GM21576 (cell line): ENCODE data around the gene HNF1A.

Experiments
- ATAC-seq: cut with Tn5 transposase; IDR thresholded peaks from one replicate; pipeline ENCODE4 v1.9.1; 2021; ENCODE audit warnings: mild to moderate bottlenecking, moderate library complexity; ENCODE audit not compliant: unreplicated experiment

Gene HNF1A

GRCh38 chr12:121008347-121009098 lies 30.2 kb downstream of the HNF1A start:
- ATAC-seq: no peak

GRCh38 chr12:121009741-121010140 lies 31.4 kb downstream of the HNF1A start:
- no peak for ATAC-seq

GRCh38 chr12:121010860-121011259 lies 32.5 kb downstream of the HNF1A start:
- ATAC-seq: no peak

DNA sequence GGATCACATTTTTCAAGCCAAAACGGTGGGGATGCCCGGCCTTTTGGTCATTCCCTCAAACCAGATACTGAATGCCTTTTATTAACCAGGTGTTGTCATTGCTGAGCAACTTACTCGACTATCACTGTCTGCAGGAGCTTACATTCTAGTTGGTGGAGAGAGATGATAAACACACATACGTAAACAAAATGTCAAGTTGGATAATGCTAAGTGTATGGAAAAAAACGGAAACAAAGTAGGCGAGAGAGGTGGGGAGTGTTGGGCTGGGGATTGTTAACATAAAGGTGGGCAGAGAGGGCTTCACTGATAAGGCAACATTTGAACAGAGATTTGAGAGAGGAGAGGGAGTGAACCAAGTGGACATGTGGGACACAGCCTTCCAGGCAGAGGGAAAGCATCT lies 33.5 kb downstream of the HNF1A start:
- no peak for ATAC-seq

DNA sequence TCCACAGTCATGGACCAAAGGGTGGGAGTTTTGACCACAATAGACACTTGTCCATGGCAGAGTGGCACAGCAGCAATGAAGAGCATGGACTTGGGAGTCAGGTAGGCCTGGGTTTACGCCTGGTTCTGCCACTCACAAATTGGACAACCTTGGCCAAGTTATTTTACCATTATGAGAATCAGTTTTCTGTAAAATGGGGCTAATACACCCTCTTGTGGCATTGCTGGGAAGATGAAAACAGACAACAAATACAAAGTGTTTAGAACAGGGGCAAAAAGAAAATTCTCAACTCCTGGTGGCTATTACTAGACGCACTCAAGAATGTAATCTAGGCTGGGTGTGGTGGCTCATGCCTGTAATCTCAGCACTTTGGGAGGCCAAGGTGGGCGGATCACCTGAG lies 35.4 kb downstream of the HNF1A start:
- no peak for ATAC-seq

- peak; percentile 96 for ATAC-seq
Observed at GRCh38 chr12:121015825-121016766, 37.8 kb downstream of the HNF1A start, which contains the start of gene C12orf43. C12orf43 (minus strand) TSS chr12:121016487; CDS start chr12:121016474, 13 bp downstream.

- no peak for ATAC-seq
Observed at GRCh38 chr12:121017966-121018491, 39.7 kb downstream of the HNF1A start.

GRCh38 chr12:121018860-121019617 lies 40.7 kb downstream of the HNF1A start:
- ATAC-seq: no peak

DNA sequence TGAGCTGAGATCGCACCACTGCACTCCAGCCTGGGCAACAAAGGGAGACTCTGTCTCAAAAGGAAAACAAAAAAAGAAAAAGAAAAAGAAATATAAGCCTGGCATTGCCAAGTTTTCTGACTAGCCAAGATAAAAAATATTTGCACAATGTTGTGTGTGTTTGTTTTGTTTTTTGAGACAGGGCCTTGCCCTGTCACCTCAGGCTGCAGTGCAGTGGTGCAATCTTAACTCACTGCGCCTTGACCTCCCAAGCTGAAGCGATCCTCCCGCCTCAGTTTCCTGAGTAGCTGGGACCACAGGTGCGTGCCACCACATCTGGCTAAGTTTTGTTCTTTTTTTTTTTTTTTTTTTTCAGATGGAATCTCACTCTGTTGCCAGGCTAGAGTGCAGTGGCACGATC lies 43.4 kb downstream of the HNF1A start:
- ATAC-seq: no peak

DNA sequence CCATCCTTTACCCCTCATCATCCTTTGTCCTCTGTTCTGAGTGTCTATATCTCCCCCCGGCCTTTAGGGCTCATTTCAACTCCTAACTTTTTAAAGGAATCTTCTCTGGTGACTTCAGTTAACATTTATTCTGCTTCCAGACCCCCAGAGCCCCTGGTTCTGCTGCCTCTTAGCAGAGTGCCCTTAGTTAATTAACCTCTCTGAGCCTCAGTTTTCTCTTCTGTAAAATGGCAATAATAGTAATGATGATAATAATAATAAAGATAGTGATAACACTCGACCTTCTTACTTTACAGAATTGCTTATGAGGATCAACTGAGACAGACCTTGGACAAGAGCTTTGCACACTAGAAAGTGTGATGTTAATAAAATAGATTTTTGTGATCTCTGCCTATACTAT lies 44.4 kb downstream of the HNF1A start:
- no peak for ATAC-seq

GRCh38 chr12:121023799-121024198 lies 45.5 kb downstream of the HNF1A start:
- no peak for ATAC-seq

DNA sequence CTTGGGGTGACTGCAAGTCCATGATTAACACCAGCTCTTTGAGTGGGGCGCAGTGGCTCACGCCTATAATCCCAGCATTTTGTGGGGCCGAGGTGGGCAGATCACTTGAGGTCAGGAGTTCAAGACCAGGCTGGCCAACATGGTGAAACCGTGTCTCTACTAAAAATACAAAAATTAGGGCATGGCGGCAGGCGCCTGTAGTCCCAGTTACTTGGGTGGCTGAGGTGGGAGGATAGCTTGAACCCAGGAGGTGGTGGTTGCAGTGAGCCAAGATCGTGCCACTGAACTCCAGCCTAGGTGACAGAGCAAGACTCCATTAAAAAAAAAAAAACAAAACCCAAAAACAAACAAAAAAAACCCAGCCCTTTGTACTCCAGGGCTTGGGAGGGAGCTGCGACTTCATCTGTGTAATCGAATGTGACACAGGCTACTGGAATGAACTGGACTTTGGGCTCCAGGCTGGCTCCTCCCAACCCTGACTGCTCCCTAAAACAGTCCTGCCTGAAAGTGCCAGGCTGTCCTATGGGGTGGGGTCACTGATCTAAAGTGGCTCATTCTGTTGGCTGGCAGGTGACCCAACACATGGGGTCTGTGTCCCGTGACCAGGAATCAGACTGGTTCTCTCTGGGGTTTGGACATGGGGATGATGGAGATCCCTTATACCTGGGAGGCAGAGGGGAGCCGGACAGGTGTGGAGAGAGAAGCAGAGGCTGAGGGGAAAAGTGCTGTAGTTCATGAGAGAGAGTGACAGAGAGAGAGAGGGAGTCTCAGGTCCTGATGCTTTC lies 47.3 kb downstream of the HNF1A start:
- ATAC-seq: no peak

GRCh38 chr12:121026274-121027045 lies 48.1 kb downstream of the HNF1A start:
- no peak for ATAC-seq

DNA sequence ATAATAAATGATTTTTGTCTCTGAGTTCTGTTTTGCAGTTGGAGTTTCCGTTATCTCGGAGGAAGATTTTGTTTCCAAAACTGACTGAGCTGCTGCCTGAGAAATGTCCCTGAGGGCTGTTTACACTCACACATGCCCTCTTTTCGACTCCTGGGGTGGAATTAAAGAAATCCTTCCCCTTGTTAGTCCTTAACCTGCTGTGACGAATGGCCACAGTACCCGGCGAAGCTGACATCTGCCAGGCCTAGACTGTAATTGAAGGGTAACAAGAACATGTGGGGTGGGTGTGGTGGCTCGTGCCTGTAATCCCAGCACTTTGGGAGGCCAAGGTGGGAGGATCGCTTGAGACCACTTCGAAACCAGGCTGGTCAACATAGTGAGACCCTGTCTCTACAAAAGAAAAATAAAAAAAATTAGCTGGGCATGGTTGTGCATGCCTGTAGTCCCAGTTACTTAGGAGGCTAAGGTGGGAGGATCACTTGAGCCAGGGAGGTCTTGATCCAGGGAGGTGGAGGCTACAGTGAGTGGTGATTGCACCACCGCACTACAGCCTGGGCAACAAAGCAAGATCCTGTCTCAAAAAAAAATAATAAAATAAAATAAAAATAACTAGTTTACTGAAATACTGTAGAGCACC lies 52.4 kb downstream of the HNF1A start:
- no peak for ATAC-seq

- ATAC-seq: no peak
Observed at GRCh38 chr12:121033625-121034349, 55.4 kb downstream of the HNF1A start.

GRCh38 chr12:121034616-121035305 lies 56.4 kb downstream of the HNF1A start:
- no peak for ATAC-seq

DNA sequence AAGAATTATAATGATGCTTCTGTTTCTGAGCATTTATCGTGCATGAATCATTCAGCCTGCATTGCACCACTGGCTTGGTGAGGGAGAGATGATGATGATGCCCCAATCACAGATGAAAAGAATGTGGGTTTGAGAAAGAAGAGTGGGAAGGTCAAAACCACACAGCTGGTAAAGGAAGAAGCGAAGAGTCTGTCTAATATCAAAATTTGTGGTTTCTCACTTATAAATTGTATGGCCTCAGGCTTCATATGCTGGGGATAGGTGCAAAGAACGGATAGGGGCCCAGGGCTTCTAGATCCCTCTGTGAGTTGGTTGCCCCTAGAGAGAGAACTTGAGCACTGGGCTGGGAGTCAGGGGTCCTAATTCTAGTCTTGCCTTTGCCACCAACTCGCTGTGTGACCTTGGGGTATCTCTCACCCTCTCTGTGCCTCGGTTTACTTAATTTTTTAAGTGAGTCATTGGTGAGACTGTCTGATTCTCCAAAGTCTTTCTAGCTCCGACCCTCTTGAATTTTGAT lies 58.5 kb downstream of the HNF1A start:
- no peak for ATAC-seq
